GM19467 (cell line): ENCODE data around the gene ELOVL5.
A peak's percentile ranks its signal among the peaks of the same experiment; 100 is the strongest.
"Not testable (repeated sequence)": the region's sequence is repeated elsewhere in the genome, so short reads cannot be mapped to it uniquely, and the experiment has no call there.

Experiments used
- ATAC-seq: cut with Tn5 transposase; IDR thresholded peaks from one replicate; pipeline ENCODE4 v1.9.1; 2021; ENCODE audit warnings: mild to moderate bottlenecking, moderate library complexity; ENCODE audit not compliant: unreplicated experiment

ELOVL5 gene

GRCh38 chr6:53348371-53349208 is at the start of gene ELOVL5:
Gene ELOVL5 (minus strand): TSS chr6:53348950. CDS start chr6:53295699, 53,251 bp downstream.
- ATAC-seq: peak; percentile 63

GRCh38 chr6:53397283-53397682 is 48.5 kb upstream of the ELOVL5 start:
- ATAC-seq: no peak

- ATAC-seq: no peak
Measured at GRCh38 chr6:53395986-53396385, 47.2 kb upstream of the ELOVL5 start.

- ATAC-seq: no peak
Measured at GRCh38 chr6:53394704-53395103, 46.0 kb upstream of the ELOVL5 start.

GRCh38 chr6:53391170-53391569 is 42.4 kb upstream of the ELOVL5 start:
- ATAC-seq: no peak

GRCh38 chr6:53390010-53390409 is 41.3 kb upstream of the ELOVL5 start:
- no peak for ATAC-seq

GRCh38 chr6:53388615-53389014 is 39.9 kb upstream of the ELOVL5 start:
- ATAC-seq: not testable (repeated sequence)

- no peak for ATAC-seq
Measured at GRCh38 chr6:53382421-53382820, 33.7 kb upstream of the ELOVL5 start.

GRCh38 chr6:53378208-53378607 is 29.5 kb upstream of the ELOVL5 start:
- no peak for ATAC-seq

- no peak for ATAC-seq
Measured at GRCh38 chr6:53377793-53378192, 29.0 kb upstream of the ELOVL5 start.

GRCh38 chr6:53377289-53377688 is 28.5 kb upstream of the ELOVL5 start:
- no peak for ATAC-seq

GRCh38 chr6:53376661-53377226 is 28.0 kb upstream of the ELOVL5 start:
- ATAC-seq: no peak

GRCh38 chr6:53375847-53376246 is 27.1 kb upstream of the ELOVL5 start:
- no peak for ATAC-seq

- ATAC-seq: no peak
Measured at GRCh38 chr6:53373638-53374037, 24.9 kb upstream of the ELOVL5 start.

- ATAC-seq: no peak
Measured at GRCh38 chr6:53369876-53370515, 21.2 kb upstream of the ELOVL5 start.

GRCh38 chr6:53369051-53369450 is 20.3 kb upstream of the ELOVL5 start:
- ATAC-seq: no peak

- ATAC-seq: no peak
Measured at GRCh38 chr6:53366128-53366641, 17.4 kb upstream of the ELOVL5 start.

- ATAC-seq: no peak
Measured at GRCh38 chr6:53363341-53364079, 14.8 kb upstream of the ELOVL5 start.

GRCh38 chr6:53361549-53362031 is 12.8 kb upstream of the ELOVL5 start:
- no peak for ATAC-seq

- no peak for ATAC-seq
Measured at GRCh38 chr6:53360093-53360912, 11.6 kb upstream of the ELOVL5 start.
